HepG2 (cell line): ENCODE results near the gene HHIPL2. TPM values are rescaled to one million over a fixed set of nuclear protein-coding genes. Genes with fewer than 3 reads are reported as not detected.

ENCODE experiments used
- ATAC-seq: fragments of 200-7000 bp; cut with Tn5 transposase; 3 replicates; pipeline ENCODE4 v1.9.1; 2020; ENCODE audit warnings: mild to moderate bottlenecking, moderate library complexity
- BruUV-seq: library from RNA; stranded (reverse); fragments of 400-500 nt; replicated peaks from 2 replicates; lab custom pipeline; 2021; lab: Mats Ljungman, UMichigan
- CTCF ChIA-PET: fragments of 300-600 bp; formaldehyde crosslinking; extraction: SDS; loops from one replicate; lab custom pipeline; 2021; ENCODE audit warnings: low total read pairs, inconsistent platforms, low intra/inter-chr PET ratio; lab: Yijun Ruan, JAX
- POLR2A ChIA-PET: fragments of 350-600 bp; sonication (Branson Sonifier 250); formaldehyde crosslinking; loops from one replicate; lab custom pipeline; 2020; ENCODE audit warnings: antibody characterized with exemption, inconsistent platforms; lab: Yijun Ruan, JAX
- DNase-seq: peaks from one replicate; pipeline ENCODE4 v3.0.0-alpha.2; 2015; ENCODE audit warnings: low spot score
- FAIRE-seq: peaks from 3 replicates; lab custom pipeline; 2011; peaks lifted over from hg19 to GRCh38; lab: Jason Lieb, UNC
- H2AFZ ChIP-seq: one replicate; pipeline ENCODE4 v1.6.1; 2011; ENCODE audit warnings: low read length, inconsistent platforms
- H3K27ac ChIP-seq: fragments of 300-600 bp; 3 replicates; pipeline ENCODE4 v1.8.0; 2011; ENCODE audit warnings: mixed run types, mild to moderate bottlenecking, mixed read lengths, low read length, inconsistent platforms; ENCODE audit not compliant: insufficient read depth; ENCODE audit errors: extremely low read length
- H3K27me3 ChIP-seq, 2 experiments: fragments of 200-600 bp in 1 of 2; 2 replicates in 1 of 2; 3 replicates in 1 of 2; pipeline versions ENCODE4 v1.6.0 to v1.8.0; 2011; ENCODE audit warnings: low read length in 2 of 2, mild to moderate bottlenecking in 2 of 2, moderate library complexity in 2 of 2, inconsistent platforms in 1 of 2; ENCODE audit not compliant: insufficient read depth in 2 of 2, control insufficient read depth in 1 of 2
- H3K36me3 ChIP-seq, 2 experiments: fragments of 200-600 bp in 1 of 2; replicated peaks in 1 of 2; 2 replicates in 1 of 2; 3 replicates in 1 of 2; pipeline versions ENCODE4 v1.5.1 to v1.8.0; 2011; ENCODE audit warnings: low read length in 2 of 2, inconsistent platforms in 1 of 2; ENCODE audit not compliant: insufficient read depth in 2 of 2, control insufficient read depth in 1 of 2
- H3K4me1 ChIP-seq: 2 replicates; pipeline ENCODE4 v1.5.1; 2012; ENCODE audit warnings: low read length, inconsistent platforms; ENCODE audit not compliant: insufficient read depth
- H3K4me2 ChIP-seq: 2 replicates; pipeline ENCODE4 v1.6.0; 2011; ENCODE audit warnings: low read depth, low read length, inconsistent platforms
- H3K4me3 ChIP-seq, 3 experiments: fragments of 200-600 bp in 1 of 3; sonication (generic), shearing (Covaris generic) in 1 of 3; replicated peaks in 1 of 3; 2 replicates each; pipeline ENCODE4 v1.5.1; 2011 to 2016; ENCODE audit warnings: low read length in 3 of 3, inconsistent platforms in 2 of 3, low read depth in 2 of 3, mild to moderate bottlenecking in 2 of 3, control low read depth in 1 of 3, mixed read lengths in 1 of 3; ENCODE audit not compliant: insufficient read depth in 1 of 3
- H3K79me2 ChIP-seq: one replicate; pipeline ENCODE4 v1.6.1; 2011; ENCODE audit warnings: low read length, inconsistent platforms; ENCODE audit not compliant: insufficient read depth
- H3K9ac ChIP-seq: 2 replicates; pipeline ENCODE4 v1.6.0; 2011; ENCODE audit warnings: mild to moderate bottlenecking, low read depth, low read length, inconsistent platforms; ENCODE audit not compliant: insufficient read depth
- H3K9me3 ChIP-seq: 2 replicates; pipeline ENCODE4 v1.5.1; 2012; ENCODE audit warnings: mild to moderate bottlenecking, low read length
- H4K20me1 ChIP-seq: 2 replicates; pipeline ENCODE4 v1.6.0; 2011; ENCODE audit warnings: inconsistent platforms, mild to moderate bottlenecking, low read length, moderate library complexity; ENCODE audit not compliant: insufficient read depth
- CREM ChIP-seq, 2 experiments: sonication (generic) in 1 of 2; formaldehyde crosslinking in 1 of 2; IDR thresholded peaks; 2 replicates each; pipeline versions ENCODE4 v1.4.0 to v1.6.1; 2016 to 2020; ENCODE audit warnings: antibody characterized with exemption in 1 of 2, mild to moderate bottlenecking in 1 of 2, missing genetic modification reagents in 1 of 2
- DZIP1 ChIP-seq: sonication (generic); formaldehyde crosslinking; IDR thresholded peaks from 2 replicates; pipeline ENCODE4 v1.5.0; 2020; ENCODE audit warnings: mild to moderate bottlenecking, missing genetic modification reagents
- MEF2D ChIP-seq: sonication (generic); formaldehyde crosslinking; IDR thresholded peaks from 2 replicates; pipeline ENCODE4 v1.5.1; 2020; ENCODE audit warnings: mild to moderate bottlenecking, missing genetic modification reagents
- PLSCR1 ChIP-seq: sonication (generic); formaldehyde crosslinking; IDR thresholded peaks from 2 replicates; pipeline ENCODE4 v1.5.0; 2020; ENCODE audit warnings: missing genetic modification reagents, mild to moderate bottlenecking, borderline replicate concordance
- PRDM10 ChIP-seq: sonication (generic); formaldehyde crosslinking; IDR thresholded peaks from 2 replicates; pipeline ENCODE4 v1.4.0; 2020; ENCODE audit warnings: low read depth, missing genetic modification reagents
- SNAI1 ChIP-seq: sonication (generic); formaldehyde crosslinking; IDR thresholded peaks from 2 replicates; pipeline ENCODE4 v1.5.0; 2020; ENCODE audit warnings: mild to moderate bottlenecking, missing genetic modification reagents, borderline replicate concordance
- ZNF142 ChIP-seq: sonication (generic); formaldehyde crosslinking; IDR thresholded peaks from 2 replicates; pipeline ENCODE4 v1.4.0; 2020; ENCODE audit warnings: missing genetic modification reagents
- ZNF33A ChIP-seq: sonication (generic); formaldehyde crosslinking; IDR thresholded peaks from 2 replicates; pipeline ENCODE4 v1.5.1; 2020; ENCODE audit warnings: missing genetic modification reagents, mild to moderate bottlenecking, moderate library complexity, borderline replicate concordance
- ZNF550 ChIP-seq: sonication (generic); formaldehyde crosslinking; IDR thresholded peaks from 2 replicates; pipeline ENCODE4 v1.4.0; 2020; ENCODE audit warnings: mild to moderate bottlenecking, missing genetic modification reagents, borderline replicate concordance
- ZNF75D ChIP-seq: sonication (generic); formaldehyde crosslinking; IDR thresholded peaks from 2 replicates; pipeline ENCODE4 v1.8.1; 2023; ENCODE audit warnings: missing genetic modification reagents, mild to moderate bottlenecking, borderline replicate concordance
- WGBS: methylation state at CpG from one replicate; pipeline ENCODE4 v1.1.6; 2017; ENCODE audit warnings: low lambda C conversion rate; 5-methylcytosine and 5-hydroxymethylcytosine counted together
- in situ Hi-C: cut with HindIII; loops from 2 replicates; pipeline ENCODE4 v1.10.0; 2017; ENCODE audit warnings: low pct_unique_long_range_greater_than_20kb; ENCODE audit not compliant: extremely low pct_ligation_motif_present
- intact Hi-C: fragments of 100-400 bp; cut with micrococcal nuclease; formaldehyde crosslinking; loops from one replicate; pipeline ENCODE4 v1.10.0; 2022; ENCODE audit not compliant: unreplicated experiment
- polyA plus RNA-seq, 8 experiments: library from polyadenylated mRNA; depleted of rRNA in 3 of 8; stranded (reverse) in 7 of 8; unstranded in 1 of 8; fragments of >200 nt; fragmentation: Illumina TruSeq in 4 of 8; extraction: Trizol in 4 of 8; gene quantifications; 2 replicates each; pipeline versions ENCODE4 v1.2.1 to v1.2.3, GENCODE V29; 2011 to 2016; ENCODE audit warnings: low read depth in 4 of 8, missing spikeins in 1 of 8, mixed read lengths in 1 of 8; ENCODE audit not compliant: insufficient read depth in 1 of 8
- total RNA-seq, 5 experiments: library from RNA; depleted of rRNA; stranded (reverse); fragments of >200 nt; fragmentation: Illumina TruSeq; extraction: Trizol; gene quantifications; 2 replicates each; pipeline ENCODE4 v1.2.3, GENCODE V29; 2016; ENCODE audit warnings: low read depth in 1 of 5

HHIPL2 gene
- total and polyA plus RNA-seq, 2 of the 13 experiments (the other 11 are each of a cell fraction or from before 2014, with no cell fraction given), result 0.53 to 1.3 TPM

- FAIRE-seq, result no peak
- POLR2A ChIA-PET, result interaction anchor here (1.9 kb wide), 1 partner anchor 32 kb away, joined by 9 read pairs; the partner anchor contains the start of gene TAF1A
- Histone ChIP-seq H3K27ac (no peak overlapping the region), H4K20me1 (no peaks in the 10 kb centered on the region), H3K4me3 (no peak overlapping the region), H3K79me2 (no peaks in the 10 kb centered on the region), H3K9ac (no peak overlapping the region), H2AFZ (no peak overlapping the region)
- in situ Hi-C loops, result no loop called here
- 93% methylated on average over 7 of the region's 7 CpGs for WGBS
- TF ChIP-seq SNAI1 (CRISPR knock-in tag), result no peak
- no peak for TF ChIP-seq ZNF142 (CRISPR knock-in tag)
- no peak for TF ChIP-seq MEF2D (CRISPR knock-in tag)
- no peak for TF ChIP-seq CREM (IDR thresholded peaks at IDR 0.05)
- no peak for TF ChIP-seq CREM (CRISPR knock-in tag; IDR thresholded peaks at IDR 0.05)
- no peak for TF ChIP-seq PRDM10
- TF ChIP-seq PLSCR1 (CRISPR knock-in tag), result no peak
- no peak for TF ChIP-seq ZNF550
- no peak for TF ChIP-seq ZNF33A (CRISPR knock-in tag)
- no peak for TF ChIP-seq ZNF75D (CRISPR knock-in tag)
- TF ChIP-seq DZIP1 (CRISPR knock-in tag), result no peak
- TF ChIP-seq, all 625 proteins: peak for 0
- intact Hi-C loops, result no loop called here
- Histone ChIP-seq H3K9me3 (no peaks in the 10 kb centered on the region), H3K36me3 (peaks cover 2 to 27% of the 10 kb centered on the region in 2 experiments; a peak in 4 of 5 replicates), H3K27me3 (no peaks in the 10 kb centered on the region), H3K4me1 (peaks cover 21% of the 10 kb centered on the region), H3K4me2 (no peak overlapping the region)
- CTCF ChIA-PET, result no interaction called here
- no peak for ATAC-seq
- BruUV-seq, result no TSS peak
- DNase-seq, result no peak
These were observed 9.7 kb upstream of the HHIPL2 start for GRCh38 chr1:222557574-222557973.
